Endothelial cell of umbilical vein (primary cell): ENCODE results near the gene PLA2G2D. TPM values are rescaled to one million over a fixed set of nuclear protein-coding genes. Genes with fewer than 3 reads are reported as not detected.

Source experiments
- BruUV-seq: library from RNA; stranded (reverse); fragments of 400-500 nt; replicated peaks from 2 replicates; lab custom pipeline; 2021; lab: Mats Ljungman, UMichigan
- CTCF ChIA-PET: fragments of 300-600, 350-600 bp; sonication (Branson Sonifier 250); formaldehyde crosslinking; loops from one replicate; lab custom pipeline; 2021; ENCODE audit warnings: antibody characterized with exemption, inconsistent platforms; lab: Charles Lee
- POLR2A ChIA-PET: fragments of 300-600, 350-600 bp; sonication (Branson Sonifier 250); formaldehyde crosslinking; loops from one replicate; lab custom pipeline; 2021; ENCODE audit warnings: antibody characterized with exemption, inconsistent platforms; lab: Charles Lee
- DNase-seq: peaks from one replicate; pipeline ENCODE4 v3.0.0-alpha.2; 2011; ENCODE audit warnings: low read depth, low spot score
- FAIRE-seq: peaks from 2 replicates; lab custom pipeline; 2011; peaks lifted over from hg19 to GRCh38; lab: Jason Lieb, UNC
- H2AFZ ChIP-seq: 2 replicates; pipeline ENCODE4 v1.6.0; 2012; ENCODE audit warnings: low read depth, low read length, control low read depth, inconsistent platforms
- H3K27ac ChIP-seq: 2 replicates; pipeline ENCODE4 v1.5.1; 2011; ENCODE audit warnings: low read depth, mild to moderate bottlenecking, control low read depth, low read length, moderate library complexity; ENCODE audit not compliant: insufficient read depth
- H3K27me3 ChIP-seq, 2 experiments: 2 replicates each; pipeline versions ENCODE4 v1.6.0 to v1.6.1; 2011; ENCODE audit warnings: low read length in 2 of 2, mixed read lengths in 1 of 2; ENCODE audit not compliant: control insufficient read depth in 2 of 2, insufficient read depth in 2 of 2
- H3K36me3 ChIP-seq, 2 experiments: 2 replicates in 1 of 2; 3 replicates in 1 of 2; pipeline ENCODE4 v1.5.1; 2011; ENCODE audit warnings: low read length in 2 of 2, mild to moderate bottlenecking in 1 of 2, moderate library complexity in 1 of 2; ENCODE audit not compliant: control insufficient read depth in 2 of 2, insufficient read depth in 2 of 2; ENCODE audit errors: extremely low read depth in 1 of 2
- H3K4me1 ChIP-seq: 3 replicates; pipeline ENCODE4 v1.5.1; 2011; ENCODE audit warnings: mild to moderate bottlenecking, low read length; ENCODE audit not compliant: control insufficient read depth, insufficient read depth; ENCODE audit errors: extremely low read depth
- H3K4me2 ChIP-seq: 2 replicates; pipeline ENCODE4 v1.6.1; 2011; ENCODE audit warnings: low read length, control low read depth, mixed read lengths; ENCODE audit not compliant: insufficient read depth
- H3K4me3 ChIP-seq, 3 experiments: fragments of 200-600 bp in 1 of 3; sonication (generic), shearing (Covaris generic) in 1 of 3; replicated peaks in 1 of 3; 2 replicates each; pipeline ENCODE4 v1.5.1; 2011 to 2016; ENCODE audit warnings: control low read depth in 3 of 3, low read length in 3 of 3, mild to moderate bottlenecking in 2 of 3, inconsistent platforms in 1 of 3, low read depth in 1 of 3, moderate library complexity in 1 of 3; ENCODE audit not compliant: insufficient read depth in 1 of 3
- H3K79me2 ChIP-seq: 2 replicates; pipeline ENCODE4 v1.6.0; 2012; ENCODE audit warnings: low read length, inconsistent platforms; ENCODE audit not compliant: control insufficient read depth, insufficient read depth
- H3K9ac ChIP-seq: replicated peaks from 2 replicates; pipeline ENCODE3; 2011; ENCODE audit warnings: low read length, control low read depth; ENCODE audit not compliant: insufficient read depth; ENCODE audit errors: extremely low read depth
- H3K9me1 ChIP-seq: replicated peaks from 3 replicates; pipeline ENCODE4 v1.6.0; 2011; ENCODE audit warnings: mild to moderate bottlenecking, low read length; ENCODE audit not compliant: control insufficient read depth, insufficient read depth; ENCODE audit errors: extremely low read depth
- H3K9me3 ChIP-seq: replicated peaks from 2 replicates; pipeline ENCODE4 v1.5.1; 2012; ENCODE audit warnings: low read length, inconsistent platforms; ENCODE audit not compliant: control insufficient read depth, insufficient read depth
- H4K20me1 ChIP-seq: replicated peaks from 2 replicates; pipeline ENCODE3; 2011; ENCODE audit warnings: mild to moderate bottlenecking, low read length; ENCODE audit not compliant: control insufficient read depth, insufficient read depth; ENCODE audit errors: extremely low read depth
- CTCF ChIP-seq, 2 donors: IDR thresholded peaks; 1 replicate in 1 of 2; 2 replicates in 1 of 2; pipeline ENCODE4 v1.5.1; 2011; ENCODE audit warnings: low read length in 2 of 2, mild to moderate bottlenecking in 2 of 2, moderate library complexity in 2 of 2, control low read depth in 1 of 2, inconsistent platforms in 1 of 2, low read depth in 1 of 2; ENCODE audit not compliant: insufficient read depth in 1 of 2; ENCODE audit errors: extremely low read depth in 1 of 2
- EZH2 ChIP-seq: IDR thresholded peaks from 2 replicates; pipeline ENCODE4 v1.6.1; 2012; ENCODE audit warnings: borderline replicate concordance, low read depth, mild to moderate bottlenecking, moderate library complexity, low read length, inconsistent platforms; ENCODE audit not compliant: severe bottlenecking
- FOS ChIP-seq: IDR thresholded peaks from 2 replicates; pipeline ENCODE4 v1.6.1; 2011; ENCODE audit warnings: mild to moderate bottlenecking, low read length, moderate library complexity, borderline replicate concordance; ENCODE audit not compliant: insufficient read depth
- GATA2 ChIP-seq: IDR thresholded peaks from 2 replicates; pipeline ENCODE4 v1.7.0; 2011; ENCODE audit warnings: low read depth, mild to moderate bottlenecking, moderate library complexity, mixed read lengths, low read length; ENCODE audit not compliant: insufficient read length, insufficient read depth
- JUN ChIP-seq: IDR thresholded peaks from 2 replicates; pipeline ENCODE4 v1.6.1; 2011; ENCODE audit warnings: borderline replicate concordance, low read depth; ENCODE audit not compliant: insufficient read length, insufficient read depth
- MAX ChIP-seq: IDR thresholded peaks from 2 replicates; pipeline ENCODE4 v1.6.1; 2011; ENCODE audit not compliant: insufficient read depth, insufficient read length
- MYC ChIP-seq: IDR thresholded peaks from one replicate; pipeline ENCODE4 v1.6.1; 2011; ENCODE audit warnings: mild to moderate bottlenecking, low read depth, low read length
- POLR2A ChIP-seq: IDR thresholded peaks from 2 replicates; pipeline ENCODE4 v1.6.1; 2012; ENCODE audit warnings: low read depth, mild to moderate bottlenecking, control low read depth, low read length
- POLR2AphosphoS5 ChIP-seq: IDR thresholded peaks from 2 replicates; pipeline ENCODE4 v1.6.1; 2012; ENCODE audit warnings: low read depth, mild to moderate bottlenecking, control low read depth, low read length, moderate library complexity; ENCODE audit not compliant: insufficient read depth
- dilution Hi-C: fragments of 300-500 bp; cut with MboI; formaldehyde crosslinking; loops from one replicate; pipeline ENCODE4 v1.15.0; 2019; ENCODE audit warnings: low sequenced_read_pairs; ENCODE audit not compliant: extremely low pct_ligation_motif_present
- intact Hi-C: fragments of 100-400 bp; cut with micrococcal nuclease; formaldehyde crosslinking; loops from one replicate; pipeline ENCODE4 v1.10.0; 2022
- polyA plus RNA-seq, 4 experiments: library from polyadenylated mRNA; depleted of rRNA in 3 of 4; stranded (reverse) in 3 of 4; unstranded in 1 of 4; fragments of >200 nt; gene quantifications; 2 replicates each; pipeline versions ENCODE4 v1.2.1 to v1.2.3, GENCODE V29; 2011 to 2012; ENCODE audit warnings: missing spikeins in 1 of 4
- total RNA-seq: library from RNA; stranded (reverse); gene quantifications from 2 replicates; pipeline ENCODE4 v1.2.3, GENCODE V29; 2021

Gene PLA2G2D
- total and polyA plus RNA-seq, 2 donors (not counting 3 experiments of a cell fraction or from before 2014, with no cell fraction given): not detected

- no peak for DNase-seq
- ChIA-PET CTCF (interaction anchor here (1.2 to 1.3 kb wide), 2 partner anchors 13 to 39 kb away, joined by 3 to 7 read pairs; no protein-coding TSS in a partner anchor), POLR2A (no interaction called here)
- no peak overlapping the region for H3K4me3 ChIP-seq
- no peak overlapping the region for H3K9ac ChIP-seq
- H3K4me2 ChIP-seq: no peak overlapping the region
- no peaks in the 10 kb centered on the region for H3K9me3 ChIP-seq
- no peaks in the 10 kb centered on the region for H3K79me2 ChIP-seq
- intact Hi-C loops: no loop called here
- no peak for FAIRE-seq
- dilution Hi-C loops: no loop called here
- no peak overlapping the region for H3K27ac ChIP-seq
- no peaks in the 10 kb centered on the region for H3K4me1 ChIP-seq
- peaks cover 1 to 3% of the 10 kb centered on the region in 2 experiments for H3K27me3 ChIP-seq
- no peaks in the 10 kb centered on the region for H4K20me1 ChIP-seq
- H3K36me3 ChIP-seq: no peaks in the 10 kb centered on the region
- no peak overlapping the region for H2AFZ ChIP-seq
- H3K9me1 ChIP-seq: no peaks in the 10 kb centered on the region
- no TSS peak for BruUV-seq
- TF ChIP-seq POLR2A: no peak
- no peak for TF ChIP-seq MAX
- no peak for TF ChIP-seq POLR2AphosphoS5
- no peak for TF ChIP-seq GATA2
- no peak for TF ChIP-seq FOS
- no peak for TF ChIP-seq MYC
- TF ChIP-seq JUN: no peak
- no peak for TF ChIP-seq EZH2
- no peak for TF ChIP-seq CTCF (IDR thresholded peaks at IDR 0.05; ENCODE audit: extremely low read depth in 1 of 2, insufficient read depth in 1 of 2, low read depth in 1 of 2, low read length in 2 of 2)
These were observed 4.6 kb upstream of the PLA2G2D start for GRCh38 chr1:20123722-20124455.
